WTC11 (cell line): ENCODE data around the gene KCNJ14. TPM values are rescaled to one million over a fixed set of nuclear protein-coding genes. Genes with fewer than 3 reads are reported as not detected.
A peak's percentile ranks its signal among the peaks of the same experiment; 100 is the strongest.

Experiments
- ATAC-seq: fragments of 200-7000 bp; cut with Tn5 transposase; 2 replicates; pipeline ENCODE4 v1.10.0; 2021; ENCODE audit warnings: mild to moderate bottlenecking, moderate library complexity
- CTCF ChIA-PET: fragments of 300-600 bp; sonication (Branson Sonifier 250); formaldehyde crosslinking; loops from one replicate; lab custom pipeline; 2021; ENCODE audit warnings: antibody characterized with exemption; lab: Charles Lee
- POLR2A ChIA-PET: fragments of 350-600 bp; sonication (Branson Sonifier 250); formaldehyde crosslinking; loops from one replicate; lab custom pipeline; 2021; ENCODE audit warnings: antibody characterized with exemption; lab: Charles Lee
- DNase-seq: peaks from one replicate; pipeline ENCODE4 v3.0.0; 2021; ENCODE audit warnings: low spot score
- H3K27ac Mint-ChIP-seq: 2 replicates; pipeline ENCODE4 v1.8.0; 2021; ENCODE audit warnings: mixed read lengths
- H3K27me3 Mint-ChIP-seq: 2 replicates; pipeline ENCODE4 v1.8.0; 2021; ENCODE audit warnings: low read depth, mild to moderate bottlenecking, moderate library complexity, mixed read lengths
- H3K36me3 Mint-ChIP-seq: 2 replicates; pipeline ENCODE4 v1.8.0; 2021; ENCODE audit warnings: mixed read lengths
- H3K4me1 Mint-ChIP-seq: 2 replicates; pipeline ENCODE4 v1.8.0; 2022; ENCODE audit warnings: mixed read lengths
- H3K4me3 Mint-ChIP-seq: 2 replicates; pipeline ENCODE4 v1.8.0; 2021; ENCODE audit warnings: mild to moderate bottlenecking, moderate library complexity, mixed read lengths
- H3K9me3 Mint-ChIP-seq: 2 replicates; pipeline ENCODE4 v1.8.0; 2021; ENCODE audit warnings: mixed read lengths
- CREM ChIP-seq: sonication (generic); formaldehyde crosslinking; IDR thresholded peaks from 2 replicates; pipeline ENCODE4 v1.8.1; 2022; ENCODE audit warnings: mild to moderate bottlenecking, missing genetic modification reagents, moderate library complexity
- ETV6 ChIP-seq: sonication (generic); formaldehyde crosslinking; IDR thresholded peaks from 2 replicates; pipeline ENCODE4 v1.8.1; 2022; ENCODE audit warnings: mild to moderate bottlenecking, missing genetic modification reagents
- GRHL2 ChIP-seq: fragments of 250-450 bp; sonication (Bioruptor Pico); IDR thresholded peaks from 2 replicates; pipeline ENCODE4 v1.8.0; 2022; ENCODE audit warnings: mild to moderate bottlenecking, moderate library complexity; ENCODE audit not compliant: insufficient replicate concordance, severe bottlenecking
- KAT7 ChIP-seq: sonication (generic); formaldehyde crosslinking; IDR thresholded peaks from 2 replicates; pipeline ENCODE4 v1.8.1; 2023; ENCODE audit warnings: missing genetic modification reagents, mild to moderate bottlenecking, borderline replicate concordance
- NR1H2 ChIP-seq: sonication (generic); formaldehyde crosslinking; IDR thresholded peaks from 2 replicates; pipeline ENCODE4 v1.9.0; 2021; ENCODE audit warnings: mild to moderate bottlenecking, moderate library complexity, missing genetic modification reagents
- PRRX2 ChIP-seq: fragments of 250-450 bp; sonication (Bioruptor Pico); IDR thresholded peaks from 2 replicates; pipeline ENCODE4 v1.8.0; 2021; ENCODE audit warnings: mild to moderate bottlenecking
- SP1 ChIP-seq: sonication (generic); formaldehyde crosslinking; conservative IDR thresholded peaks from 2 replicates; pipeline ENCODE4 v1.8.1; 2022; ENCODE audit warnings: missing genetic modification reagents
- ZNF121 ChIP-seq: sonication (generic); formaldehyde crosslinking; IDR thresholded peaks from 2 replicates; pipeline ENCODE4 v1.8.0; 2023; ENCODE audit warnings: missing genetic modification reagents
- ZNF219 ChIP-seq: sonication (generic); formaldehyde crosslinking; IDR thresholded peaks from 2 replicates; pipeline ENCODE4 v1.8.0; 2023; ENCODE audit warnings: missing genetic modification reagents, mild to moderate bottlenecking, borderline replicate concordance
- ZNF317 ChIP-seq: sonication (generic); formaldehyde crosslinking; IDR thresholded peaks from 2 replicates; pipeline ENCODE4 v1.8.1; 2023; ENCODE audit warnings: low read depth, mild to moderate bottlenecking, moderate library complexity, missing genetic modification reagents, borderline replicate concordance
- total RNA-seq: library from RNA; stranded (reverse); gene quantifications from 3 replicates; pipeline ENCODE4 v1.2.3, GENCODE V29; 2021
- TF ChIP-seq, protein P1 (sequence below): fragments of 250-450 bp; sonication (Bioruptor Pico); IDR thresholded peaks from 2 replicates; pipeline ENCODE4 v1.9.0; 2021; ENCODE audit warnings: mild to moderate bottlenecking
- TF ChIP-seq, protein P2 (sequence below): sonication (generic); formaldehyde crosslinking; IDR thresholded peaks from 2 replicates; pipeline ENCODE4 v1.8.1; 2023; ENCODE audit warnings: mild to moderate bottlenecking, moderate library complexity, missing genetic modification reagents
- TF ChIP-seq, protein P3 (sequence below): sonication (generic); formaldehyde crosslinking; IDR thresholded peaks from 2 replicates; pipeline ENCODE4 v1.8.0; 2022; ENCODE audit warnings: mild to moderate bottlenecking, missing genetic modification reagents
- TF ChIP-seq, protein P4 (sequence below): sonication (generic); formaldehyde crosslinking; IDR thresholded peaks from 2 replicates; pipeline ENCODE4 v1.8.0; 2022; ENCODE audit warnings: missing genetic modification reagents
- TF ChIP-seq, protein P5 (sequence below): fragments of 250-450 bp; sonication (Bioruptor Pico); IDR thresholded peaks from 2 replicates; pipeline ENCODE4 v1.9.0; 2021; ENCODE audit warnings: mild to moderate bottlenecking
- TF ChIP-seq, protein P6 (sequence below): sonication (generic); formaldehyde crosslinking; IDR thresholded peaks from 2 replicates; pipeline ENCODE4 v1.8.0; 2023; ENCODE audit warnings: missing genetic modification reagents, mild to moderate bottlenecking, borderline replicate concordance

Gene KCNJ14
- total RNA-seq, 1 experiment from 2014 or later, result 1.4 TPM

DNA sequence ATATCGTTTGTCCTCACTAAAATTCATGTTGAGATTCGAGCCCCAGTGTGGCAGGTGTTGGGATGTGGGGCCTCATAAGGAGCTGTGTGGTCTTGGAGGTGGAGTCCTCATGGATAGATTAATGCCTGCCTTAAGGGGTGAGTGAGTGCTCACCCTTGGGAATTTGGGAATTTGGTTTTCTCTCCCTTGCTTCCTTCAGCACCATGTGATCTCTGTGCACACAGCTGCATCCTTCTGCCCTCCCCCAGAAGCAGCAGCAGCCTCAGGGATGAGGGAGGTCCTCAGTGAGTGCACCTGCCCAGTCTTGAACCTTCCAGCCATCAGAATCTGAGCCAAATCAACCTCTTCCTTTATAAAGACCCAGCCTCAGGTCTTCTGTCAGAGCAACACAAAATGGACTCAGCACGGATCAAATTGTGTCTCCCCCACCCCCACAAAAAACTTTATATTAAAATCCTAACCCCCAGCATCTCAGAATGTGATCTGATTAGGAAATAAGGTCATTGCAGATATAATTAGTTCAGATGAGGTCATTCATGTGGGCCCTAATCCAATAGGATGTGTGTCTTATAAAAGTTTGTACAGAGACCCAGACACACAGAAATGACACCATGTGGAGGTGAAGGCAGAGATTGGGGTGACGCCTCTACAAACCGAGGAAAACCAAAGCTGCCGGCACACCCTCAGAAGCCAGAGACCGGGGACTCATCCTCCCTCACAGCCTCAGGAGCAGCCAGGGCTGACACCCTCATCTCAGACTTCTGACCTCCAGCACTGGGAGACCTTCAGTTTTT lies 26.7 kb downstream of the KCNJ14 start:
- H3K27me3 Mint-ChIP-seq, result peaks cover 7% of the 10 kb centered on the region; the same call in 1 of the 2 replicates
- ChIA-PET POLR2A (interaction anchor here (1.1 to 1.4 kb wide), 2 partner anchors 11 to 118 kb away, joined by 4 read pairs; partner anchors contain the start of genes SYNGR4 and TMEM143), CTCF (interaction anchor here (1.1 to 2.4 kb wide), 8 partner anchors 8 to 168 kb away, joined by 3 to 9 read pairs (median 5); partner anchors contain the start of gene KDELR1)
- TF ChIP-seq ETV6 (CRISPR knock-in tag), result no peak
- TF ChIP-seq PRRX2, result no peak
- TF ChIP-seq, protein P1, sequence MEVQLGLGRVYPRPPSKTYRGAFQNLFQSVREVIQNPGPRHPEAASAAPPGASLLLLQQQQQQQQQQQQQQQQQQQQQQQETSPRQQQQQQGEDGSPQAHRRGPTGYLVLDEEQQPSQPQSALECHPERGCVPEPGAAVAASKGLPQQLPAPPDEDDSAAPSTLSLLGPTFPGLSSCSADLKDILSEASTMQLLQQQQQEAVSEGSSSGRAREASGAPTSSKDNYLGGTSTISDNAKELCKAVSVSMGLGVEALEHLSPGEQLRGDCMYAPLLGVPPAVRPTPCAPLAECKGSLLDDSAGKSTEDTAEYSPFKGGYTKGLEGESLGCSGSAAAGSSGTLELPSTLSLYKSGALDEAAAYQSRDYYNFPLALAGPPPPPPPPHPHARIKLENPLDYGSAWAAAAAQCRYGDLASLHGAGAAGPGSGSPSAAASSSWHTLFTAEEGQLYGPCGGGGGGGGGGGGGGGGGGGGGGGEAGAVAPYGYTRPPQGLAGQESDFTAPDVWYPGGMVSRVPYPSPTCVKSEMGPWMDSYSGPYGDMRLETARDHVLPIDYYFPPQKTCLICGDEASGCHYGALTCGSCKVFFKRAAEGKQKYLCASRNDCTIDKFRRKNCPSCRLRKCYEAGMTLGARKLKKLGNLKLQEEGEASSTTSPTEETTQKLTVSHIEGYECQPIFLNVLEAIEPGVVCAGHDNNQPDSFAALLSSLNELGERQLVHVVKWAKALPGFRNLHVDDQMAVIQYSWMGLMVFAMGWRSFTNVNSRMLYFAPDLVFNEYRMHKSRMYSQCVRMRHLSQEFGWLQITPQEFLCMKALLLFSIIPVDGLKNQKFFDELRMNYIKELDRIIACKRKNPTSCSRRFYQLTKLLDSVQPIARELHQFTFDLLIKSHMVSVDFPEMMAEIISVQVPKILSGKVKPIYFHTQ, result 0 out of 2 replicates have a peak, but pooled peaks have one; percentile 41
- H3K36me3 Mint-ChIP-seq, result no peaks in the 10 kb centered on the region; the same call in 1 of the 2 replicates
- peaks cover 23% of the 10 kb centered on the region for H3K4me1 Mint-ChIP-seq
- no peaks in the 10 kb centered on the region for H3K9me3 Mint-ChIP-seq
- ATAC-seq (no peak), DNase-seq (no peak)
- peak overlapping the region; percentile 72 for H3K27ac Mint-ChIP-seq
- peak overlapping the region; percentile 81 for H3K4me3 Mint-ChIP-seq

DNA sequence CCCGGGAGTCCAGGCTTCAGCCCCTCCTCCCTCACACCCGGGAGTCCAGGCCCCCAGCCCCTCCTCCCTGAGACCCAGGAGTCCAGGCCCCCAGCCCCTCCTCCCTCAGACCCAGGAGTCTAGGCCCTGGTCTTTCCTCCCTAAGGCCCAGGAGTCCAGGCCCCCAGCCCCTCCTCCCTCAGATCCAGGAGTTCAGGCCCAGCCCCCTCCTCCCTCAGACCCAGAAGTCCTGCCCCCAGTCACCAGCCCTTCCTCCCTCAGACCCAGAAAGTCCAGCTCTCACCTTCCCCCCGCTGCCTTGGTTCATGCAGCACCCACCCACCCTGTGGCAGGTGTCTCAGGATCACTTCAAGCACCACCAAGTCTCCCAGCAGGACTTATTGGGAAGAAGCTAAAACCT lies 27.9 kb downstream of the KCNJ14 start:
- H3K27ac Mint-ChIP-seq, result 0 out of 2 replicates have a peak overlapping the region, but pooled peaks have one; percentile 34
- H3K4me3 Mint-ChIP-seq, result no peak overlapping the region
- CTCF ChIA-PET, result no interaction called here
- peaks cover 12% of the 10 kb centered on the region for H3K27me3 Mint-ChIP-seq
- POLR2A ChIA-PET, result no interaction called here
- no peaks in the 10 kb centered on the region for H3K9me3 Mint-ChIP-seq
- no peaks in the 10 kb centered on the region; the same call in 1 of the 2 replicates for H3K36me3 Mint-ChIP-seq
- DNase-seq (no peak), ATAC-seq (no peak)
- H3K4me1 Mint-ChIP-seq, result peaks cover 23% of the 10 kb centered on the region
- TF ChIP-seq, protein P2, sequence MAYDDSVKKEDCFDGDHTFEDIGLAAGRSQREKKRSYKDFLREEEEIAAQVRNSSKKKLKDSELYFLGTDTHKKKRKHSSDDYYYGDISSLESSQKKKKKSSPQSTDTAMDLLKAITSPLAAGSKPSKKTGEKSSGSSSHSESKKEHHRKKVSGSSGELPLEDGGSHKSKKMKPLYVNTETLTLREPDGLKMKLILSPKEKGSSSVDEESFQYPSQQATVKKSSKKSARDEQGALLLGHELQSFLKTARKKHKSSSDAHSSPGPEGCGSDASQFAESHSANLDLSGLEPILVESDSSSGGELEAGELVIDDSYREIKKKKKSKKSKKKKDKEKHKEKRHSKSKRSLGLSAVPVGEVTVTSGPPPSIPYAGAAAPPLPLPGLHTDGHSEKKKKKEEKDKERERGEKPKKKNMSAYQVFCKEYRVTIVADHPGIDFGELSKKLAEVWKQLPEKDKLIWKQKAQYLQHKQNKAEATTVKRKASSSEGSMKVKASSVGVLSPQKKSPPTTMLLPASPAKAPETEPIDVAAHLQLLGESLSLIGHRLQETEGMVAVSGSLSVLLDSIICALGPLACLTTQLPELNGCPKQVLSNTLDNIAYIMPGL (CRISPR knock-in tag), result no peak
- TF ChIP-seq ZNF121 (CRISPR knock-in tag) (no peak), ZNF219 (CRISPR knock-in tag) (no peak), SP1 (CRISPR knock-in tag) (no peak), GRHL2 (CRISPR knock-in tag) (no peak), KAT7 (CRISPR knock-in tag) (no peak), ZNF317 (CRISPR knock-in tag) (no peak), CREM (CRISPR knock-in tag) (no peak), NR1H2 (no peak)
- TF ChIP-seq, protein P3, sequence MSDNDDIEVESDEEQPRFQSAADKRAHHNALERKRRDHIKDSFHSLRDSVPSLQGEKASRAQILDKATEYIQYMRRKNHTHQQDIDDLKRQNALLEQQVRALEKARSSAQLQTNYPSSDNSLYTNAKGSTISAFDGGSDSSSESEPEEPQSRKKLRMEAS (CRISPR knock-in tag), result no peak
- TF ChIP-seq, protein P4, sequence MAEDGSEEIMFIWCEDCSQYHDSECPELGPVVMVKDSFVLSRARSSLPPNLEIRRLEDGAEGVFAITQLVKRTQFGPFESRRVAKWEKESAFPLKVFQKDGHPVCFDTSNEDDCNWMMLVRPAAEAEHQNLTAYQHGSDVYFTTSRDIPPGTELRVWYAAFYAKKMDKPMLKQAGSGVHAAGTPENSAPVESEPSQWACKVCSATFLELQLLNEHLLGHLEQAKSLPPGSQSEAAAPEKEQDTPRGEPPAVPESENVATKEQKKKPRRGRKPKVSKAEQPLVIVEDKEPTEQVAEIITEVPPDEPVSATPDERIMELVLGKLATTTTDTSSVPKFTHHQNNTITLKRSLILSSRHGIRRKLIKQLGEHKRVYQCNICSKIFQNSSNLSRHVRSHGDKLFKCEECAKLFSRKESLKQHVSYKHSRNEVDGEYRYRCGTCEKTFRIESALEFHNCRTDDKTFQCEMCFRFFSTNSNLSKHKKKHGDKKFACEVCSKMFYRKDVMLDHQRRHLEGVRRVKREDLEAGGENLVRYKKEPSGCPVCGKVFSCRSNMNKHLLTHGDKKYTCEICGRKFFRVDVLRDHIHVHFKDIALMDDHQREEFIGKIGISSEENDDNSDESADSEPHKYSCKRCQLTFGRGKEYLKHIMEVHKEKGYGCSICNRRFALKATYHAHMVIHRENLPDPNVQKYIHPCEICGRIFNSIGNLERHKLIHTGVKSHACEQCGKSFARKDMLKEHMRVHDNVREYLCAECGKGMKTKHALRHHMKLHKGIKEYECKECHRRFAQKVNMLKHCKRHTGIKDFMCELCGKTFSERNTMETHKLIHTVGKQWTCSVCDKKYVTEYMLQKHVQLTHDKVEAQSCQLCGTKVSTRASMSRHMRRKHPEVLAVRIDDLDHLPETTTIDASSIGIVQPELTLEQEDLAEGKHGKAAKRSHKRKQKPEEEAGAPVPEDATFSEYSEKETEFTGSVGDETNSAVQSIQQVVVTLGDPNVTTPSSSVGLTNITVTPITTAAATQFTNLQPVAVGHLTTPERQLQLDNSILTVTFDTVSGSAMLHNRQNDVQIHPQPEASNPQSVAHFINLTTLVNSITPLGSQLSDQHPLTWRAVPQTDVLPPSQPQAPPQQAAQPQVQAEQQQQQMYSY (CRISPR knock-in tag), result no peak
- TF ChIP-seq, protein P5, sequence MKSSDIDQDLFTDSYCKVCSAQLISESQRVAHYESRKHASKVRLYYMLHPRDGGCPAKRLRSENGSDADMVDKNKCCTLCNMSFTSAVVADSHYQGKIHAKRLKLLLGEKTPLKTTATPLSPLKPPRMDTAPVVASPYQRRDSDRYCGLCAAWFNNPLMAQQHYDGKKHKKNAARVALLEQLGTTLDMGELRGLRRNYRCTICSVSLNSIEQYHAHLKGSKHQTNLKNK, result no peak
- TF ChIP-seq, protein P1, result no peak
- TF ChIP-seq, protein P6, sequence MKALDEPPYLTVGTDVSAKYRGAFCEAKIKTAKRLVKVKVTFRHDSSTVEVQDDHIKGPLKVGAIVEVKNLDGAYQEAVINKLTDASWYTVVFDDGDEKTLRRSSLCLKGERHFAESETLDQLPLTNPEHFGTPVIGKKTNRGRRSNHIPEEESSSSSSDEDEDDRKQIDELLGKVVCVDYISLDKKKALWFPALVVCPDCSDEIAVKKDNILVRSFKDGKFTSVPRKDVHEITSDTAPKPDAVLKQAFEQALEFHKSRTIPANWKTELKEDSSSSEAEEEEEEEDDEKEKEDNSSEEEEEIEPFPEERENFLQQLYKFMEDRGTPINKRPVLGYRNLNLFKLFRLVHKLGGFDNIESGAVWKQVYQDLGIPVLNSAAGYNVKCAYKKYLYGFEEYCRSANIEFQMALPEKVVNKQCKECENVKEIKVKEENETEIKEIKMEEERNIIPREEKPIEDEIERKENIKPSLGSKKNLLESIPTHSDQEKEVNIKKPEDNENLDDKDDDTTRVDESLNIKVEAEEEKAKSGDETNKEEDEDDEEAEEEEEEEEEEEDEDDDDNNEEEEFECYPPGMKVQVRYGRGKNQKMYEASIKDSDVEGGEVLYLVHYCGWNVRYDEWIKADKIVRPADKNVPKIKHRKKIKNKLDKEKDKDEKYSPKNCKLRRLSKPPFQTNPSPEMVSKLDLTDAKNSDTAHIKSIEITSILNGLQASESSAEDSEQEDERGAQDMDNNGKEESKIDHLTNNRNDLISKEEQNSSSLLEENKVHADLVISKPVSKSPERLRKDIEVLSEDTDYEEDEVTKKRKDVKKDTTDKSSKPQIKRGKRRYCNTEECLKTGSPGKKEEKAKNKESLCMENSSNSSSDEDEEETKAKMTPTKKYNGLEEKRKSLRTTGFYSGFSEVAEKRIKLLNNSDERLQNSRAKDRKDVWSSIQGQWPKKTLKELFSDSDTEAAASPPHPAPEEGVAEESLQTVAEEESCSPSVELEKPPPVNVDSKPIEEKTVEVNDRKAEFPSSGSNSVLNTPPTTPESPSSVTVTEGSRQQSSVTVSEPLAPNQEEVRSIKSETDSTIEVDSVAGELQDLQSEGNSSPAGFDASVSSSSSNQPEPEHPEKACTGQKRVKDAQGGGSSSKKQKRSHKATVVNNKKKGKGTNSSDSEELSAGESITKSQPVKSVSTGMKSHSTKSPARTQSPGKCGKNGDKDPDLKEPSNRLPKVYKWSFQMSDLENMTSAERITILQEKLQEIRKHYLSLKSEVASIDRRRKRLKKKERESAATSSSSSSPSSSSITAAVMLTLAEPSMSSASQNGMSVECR, result no peak
